HG02884 (cell line): ENCODE data around the gene NFIC.
"Not testable (repeated sequence)": the region's sequence is repeated elsewhere in the genome, so short reads cannot be mapped to it uniquely, and the experiment has no call there.

Experiments used
- ATAC-seq: cut with Tn5 transposase; IDR thresholded peaks from one replicate; pipeline ENCODE4 v1.9.1; 2021; ENCODE audit warnings: mild to moderate bottlenecking, moderate library complexity; ENCODE audit not compliant: unreplicated experiment

NFIC gene

GRCh38 chr19:3336680-3337523 lies 29.5 kb upstream of the NFIC start:
- no peak for ATAC-seq

DNA sequence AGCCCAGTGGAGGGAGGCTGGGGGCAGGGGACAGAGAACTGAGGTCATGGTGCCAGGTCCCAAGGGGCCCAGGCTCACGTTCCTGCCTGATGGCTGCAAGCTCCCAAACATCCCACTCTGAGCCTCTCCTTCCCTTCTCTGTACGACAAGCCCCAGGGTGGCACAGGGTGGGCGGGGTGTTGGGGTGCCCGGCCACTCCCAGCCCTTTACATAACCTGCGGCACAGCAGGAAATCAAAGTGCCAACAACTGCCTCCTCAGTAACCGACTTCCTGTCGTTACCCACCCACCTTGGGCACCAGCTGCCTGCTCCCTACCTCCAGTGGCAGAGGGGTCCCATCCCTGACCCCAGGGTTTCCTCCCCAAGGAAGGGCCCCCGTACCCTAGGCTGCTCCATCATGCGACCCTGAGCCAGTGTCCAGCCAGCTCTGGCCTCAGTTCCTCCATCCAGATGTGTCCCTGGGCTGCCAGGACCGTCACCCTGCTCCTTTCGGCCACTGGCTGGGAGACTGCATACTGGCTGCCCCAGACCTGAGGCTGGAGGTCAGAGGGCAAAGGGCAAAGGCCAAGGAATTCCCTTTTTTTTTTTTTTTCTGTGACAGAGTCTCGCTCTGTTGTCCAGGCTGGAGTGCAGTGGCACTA lies 27.7 kb upstream of the NFIC start:
- no peak for ATAC-seq

DNA sequence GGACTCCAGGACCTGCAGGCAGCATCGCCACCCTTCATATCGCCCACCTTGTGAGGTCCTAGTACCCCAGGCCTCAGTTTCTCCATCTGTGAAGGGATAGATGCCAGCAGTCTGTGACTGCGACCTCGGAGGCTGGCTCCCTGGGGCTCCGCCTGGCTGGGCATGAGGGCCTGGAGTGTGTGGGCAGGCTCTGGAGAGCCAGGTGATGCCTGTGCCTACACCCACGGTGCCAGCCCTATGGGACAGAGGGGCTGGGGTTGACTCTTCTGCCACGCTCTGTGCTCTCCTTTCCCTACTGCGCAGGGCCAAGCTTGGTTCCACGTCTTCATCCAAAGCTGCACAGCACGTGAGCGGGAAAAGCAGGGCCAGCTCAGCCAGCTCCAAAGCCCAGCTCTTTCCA lies 26.0 kb upstream of the NFIC start:
- ATAC-seq, result no peak

DNA sequence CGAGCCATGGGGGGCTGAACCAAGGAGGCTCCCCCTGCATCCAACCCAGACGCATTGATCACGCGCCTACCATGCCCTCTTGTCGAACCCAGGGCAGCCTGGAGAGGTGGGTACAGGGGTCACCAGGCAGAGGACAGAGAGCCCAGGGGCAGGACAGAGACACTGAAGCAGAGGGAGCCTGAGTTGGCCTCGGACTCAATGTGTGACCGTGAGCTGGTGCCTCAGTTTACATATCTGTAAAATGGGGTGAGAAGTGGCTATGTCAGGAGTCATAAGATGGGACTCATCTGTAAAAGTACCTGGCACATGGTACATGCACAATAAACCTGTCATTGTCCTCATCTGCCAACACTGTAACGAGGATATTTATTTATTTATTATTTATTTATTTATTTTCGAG lies 24.1 kb upstream of the NFIC start:
- ATAC-seq, result no peak

DNA sequence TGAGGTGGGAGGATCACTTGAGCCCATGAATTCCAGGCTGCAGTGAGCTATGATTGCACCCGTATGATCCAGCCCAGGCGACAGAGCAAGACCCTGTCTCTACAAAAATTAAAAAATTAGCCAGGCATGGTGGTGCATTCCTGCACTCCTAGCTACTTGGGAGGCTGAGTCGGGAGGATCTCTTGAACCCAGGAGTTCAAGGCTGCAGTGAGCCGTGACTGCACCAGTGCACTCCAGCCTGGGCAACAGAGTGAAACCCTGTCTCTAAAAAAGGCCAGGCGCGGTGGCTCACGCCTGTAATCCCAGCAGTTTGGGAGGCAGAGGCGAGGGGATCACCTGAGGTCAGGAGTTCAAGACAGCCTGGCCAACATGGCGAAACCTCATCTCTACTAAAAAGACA lies 23.4 kb upstream of the NFIC start:
- ATAC-seq, result not testable (repeated sequence)

DNA sequence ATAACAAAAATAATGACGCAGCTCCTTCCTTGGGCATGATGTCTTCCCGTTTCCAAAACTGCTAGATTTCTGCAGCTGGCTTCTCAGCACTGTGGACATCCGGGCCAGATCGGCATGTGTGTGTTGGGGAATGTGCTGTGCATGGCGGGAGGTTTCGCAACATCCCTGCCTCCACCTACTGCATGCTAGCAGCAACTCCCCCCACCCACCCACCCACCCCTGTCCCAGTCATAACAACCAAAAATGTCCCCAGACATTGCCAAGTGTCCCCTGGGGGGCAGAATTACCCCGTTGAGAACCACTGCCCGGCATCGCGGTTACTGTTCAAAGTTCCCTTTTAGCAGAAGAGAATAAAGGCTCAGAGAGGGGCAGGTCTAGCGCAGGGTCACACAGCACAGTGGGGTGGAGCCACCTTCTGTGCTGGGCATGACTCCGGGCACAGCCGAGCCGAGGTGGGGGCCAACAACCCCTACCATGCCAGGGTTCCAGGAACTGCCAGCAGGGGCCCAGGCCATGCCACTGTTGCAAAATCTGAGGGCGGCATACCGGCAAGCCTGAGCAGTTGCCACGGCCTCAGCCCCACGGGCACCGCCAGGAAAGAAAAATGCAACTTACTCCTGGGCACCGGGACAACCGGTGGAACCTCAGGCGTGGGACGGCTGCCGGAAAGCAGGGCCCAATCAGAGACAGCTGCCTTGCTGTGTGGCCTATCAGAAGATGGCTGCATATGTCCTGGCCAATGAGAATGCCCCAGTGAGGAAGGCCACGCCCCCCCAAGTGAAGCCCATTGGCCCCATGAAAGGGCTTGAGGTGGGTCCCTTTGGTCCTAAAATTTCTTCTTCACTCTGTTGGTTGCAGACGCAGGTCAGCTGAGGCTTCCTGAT lies 22.5 kb upstream of the NFIC start:
- ATAC-seq, result no peak

- ATAC-seq, result no peak
Observed at GRCh38 chr19:3344608-3345598, 21.5 kb upstream of the NFIC start.

GRCh38 chr19:3345850-3346460 lies 20.4 kb upstream of the NFIC start:
- ATAC-seq, result no peak

DNA sequence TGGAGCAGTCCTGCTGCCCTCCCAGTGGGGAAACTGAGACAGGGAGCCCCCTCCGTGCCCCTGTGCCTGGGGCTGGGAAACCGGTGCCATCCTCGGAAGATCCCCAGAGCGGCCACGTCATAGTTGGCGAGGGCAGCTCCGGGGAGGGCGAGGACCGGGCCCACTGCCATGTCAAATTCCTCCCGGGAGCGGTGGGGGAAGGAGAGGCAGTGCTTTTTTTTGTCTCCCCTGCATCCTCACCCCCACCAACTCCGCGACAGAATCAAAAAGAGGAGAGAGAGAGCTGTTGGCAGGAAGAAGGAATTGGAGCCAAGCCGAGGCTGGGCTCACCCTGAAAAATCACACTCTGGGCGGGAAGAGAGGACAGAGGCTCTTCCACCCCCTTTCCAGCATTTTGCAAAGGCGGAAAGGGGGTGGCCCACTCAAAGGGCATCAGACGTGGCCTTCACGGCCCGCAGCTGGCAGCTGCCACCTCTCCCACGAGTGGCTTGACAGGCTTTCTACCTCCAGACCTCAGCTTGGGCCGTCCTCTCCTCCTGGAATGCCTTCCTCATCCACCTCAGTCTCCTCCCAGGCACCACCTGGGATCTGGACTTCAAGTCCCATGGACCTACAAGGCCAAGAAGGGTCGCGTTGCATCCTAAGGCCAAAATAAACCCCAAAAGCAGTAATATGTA lies 19.6 kb upstream of the NFIC start:
- ATAC-seq, result no peak

DNA sequence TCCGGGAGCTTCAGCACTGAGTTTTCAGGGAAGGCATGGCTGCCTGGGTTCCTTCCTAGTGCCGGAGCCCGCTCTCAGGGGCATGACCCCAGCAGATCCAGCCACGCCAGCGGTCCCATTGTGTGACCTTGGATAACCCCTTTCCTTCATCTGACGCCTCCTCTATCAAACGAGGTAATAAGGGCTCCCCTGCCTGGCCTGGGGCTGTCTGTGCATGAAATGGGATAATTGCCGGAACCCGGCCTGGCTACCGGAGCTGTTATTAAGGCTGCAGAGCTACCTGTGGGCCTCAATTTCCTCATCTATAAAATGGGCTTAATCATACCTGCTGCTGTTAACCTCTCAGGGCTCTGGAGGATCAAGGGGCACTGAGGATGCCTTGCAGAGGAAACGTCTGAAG lies 18.3 kb upstream of the NFIC start:
- ATAC-seq, result no peak

- not testable (repeated sequence) for ATAC-seq
Observed at GRCh38 chr19:3348469-3348868, 17.9 kb upstream of the NFIC start.

DNA sequence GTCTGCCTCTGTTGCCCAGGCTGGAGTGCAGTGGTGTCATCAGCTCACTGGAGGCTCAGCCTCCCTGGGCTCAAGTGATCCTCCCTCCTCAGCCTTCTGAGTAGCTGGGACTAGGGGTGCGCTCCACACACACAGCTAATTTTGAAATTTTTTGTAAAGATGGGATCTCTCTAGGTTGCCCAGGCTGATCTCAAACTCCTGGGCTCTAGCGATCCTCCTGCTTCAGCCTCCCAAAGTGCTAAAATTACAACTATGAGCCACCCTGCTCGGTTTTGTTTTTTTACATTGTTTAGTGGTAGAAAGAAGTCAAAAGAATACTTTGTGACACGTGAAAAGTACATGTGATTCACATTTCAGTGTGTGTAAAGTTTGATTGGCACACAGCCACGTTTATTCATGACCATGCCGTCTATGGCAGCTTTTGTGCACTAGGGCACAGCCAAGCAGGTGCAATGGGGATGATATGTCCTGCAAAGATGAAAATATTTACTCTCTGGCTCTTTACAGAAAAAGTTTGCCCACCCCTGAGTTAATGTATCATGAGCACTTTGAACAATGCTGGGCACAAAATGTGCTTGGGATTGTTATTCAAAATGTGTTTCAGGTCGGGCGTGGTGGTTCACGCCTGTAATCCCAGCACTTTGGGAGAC lies 16.2 kb upstream of the NFIC start:
- no peak for ATAC-seq

GRCh38 chr19:3351702-3352447 lies 14.5 kb upstream of the NFIC start:
- no peak for ATAC-seq

DNA sequence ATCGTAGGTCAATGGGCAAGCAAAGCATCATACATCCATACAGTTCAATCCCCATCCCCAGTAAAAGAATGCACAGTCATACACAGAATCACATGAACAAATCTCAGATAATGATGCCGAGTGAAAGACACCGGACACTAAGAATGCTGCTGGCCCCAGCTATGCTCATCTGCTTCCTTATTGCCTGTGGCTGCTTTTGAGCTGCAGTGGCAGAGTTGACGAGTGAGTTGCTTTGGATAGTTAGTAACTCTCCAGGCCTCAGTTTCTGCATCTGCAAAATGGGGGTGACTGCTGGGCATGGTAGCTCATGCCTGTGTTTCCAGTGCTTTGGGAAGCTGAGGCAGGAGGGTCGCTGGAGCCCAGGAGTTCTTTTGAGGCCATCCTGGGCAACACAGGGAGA lies 12.9 kb upstream of the NFIC start:
- ATAC-seq, result no peak

GRCh38 chr19:3356805-3357204 lies 9.6 kb upstream of the NFIC start:
- ATAC-seq, result no peak

DNA sequence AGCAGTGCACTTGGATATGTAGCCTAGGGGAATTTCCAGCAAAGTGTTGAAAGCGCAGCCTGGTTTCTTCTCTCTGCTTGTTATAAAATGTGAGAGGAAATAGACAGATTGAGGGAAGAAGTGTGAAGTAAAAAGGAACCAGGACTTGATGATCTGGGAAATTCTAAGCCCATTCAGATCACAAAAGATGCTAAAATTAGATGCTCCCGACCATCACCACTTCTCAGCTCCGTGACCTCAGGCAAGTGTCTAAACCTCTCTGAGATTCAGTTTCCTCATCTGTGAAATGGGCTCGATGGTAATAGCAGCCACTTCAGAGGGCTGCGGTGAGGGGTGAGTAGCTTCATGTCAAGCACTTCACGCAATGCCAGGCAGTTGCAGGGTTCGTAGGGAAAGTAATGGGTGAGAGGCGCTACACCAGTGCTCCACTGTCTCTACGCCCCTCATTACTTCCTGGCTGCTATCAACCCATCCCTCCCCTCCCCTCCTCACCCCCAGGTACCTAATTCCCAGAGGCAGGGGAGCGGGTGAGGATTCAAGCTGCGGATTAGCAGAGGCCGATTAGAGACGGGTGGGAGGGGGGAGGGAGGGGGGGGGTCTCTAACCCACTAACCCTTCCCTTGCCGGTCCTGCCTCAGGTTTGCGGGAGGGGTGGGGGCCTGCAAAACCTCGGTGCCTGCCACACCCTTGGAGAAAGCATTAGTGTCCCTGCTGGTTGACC lies 9.0 kb upstream of the NFIC start:
- no peak for ATAC-seq

- no peak for ATAC-seq
Observed at GRCh38 chr19:3357992-3358688, 8.2 kb upstream of the NFIC start.
